Type B pancreatic cell (in vitro differentiated cells): ENCODE results near the gene SNTG2. TPM values are rescaled to one million over a fixed set of nuclear protein-coding genes. Genes with fewer than 3 reads are reported as not detected.

Source experiments
- DNase-seq: peaks from one replicate; pipeline ENCODE4 v3.0.0; 2021; ENCODE audit warnings: mixed read lengths; ENCODE audit not compliant: unreplicated experiment; ENCODE audit errors: extremely low spot score
- H3K27ac Mint-ChIP-seq: 2 replicates; pipeline ENCODE4 v1.8.0; 2021; ENCODE audit warnings: mild to moderate bottlenecking, mixed read lengths
- H3K27me3 Mint-ChIP-seq: 2 replicates; pipeline ENCODE4 v1.8.0; 2021; ENCODE audit warnings: mixed read lengths
- H3K36me3 Mint-ChIP-seq: 2 replicates; pipeline ENCODE4 v1.8.0; 2021; ENCODE audit warnings: mixed read lengths
- H3K4me1 Mint-ChIP-seq: one replicate; pipeline ENCODE4 v1.8.0; 2021; ENCODE audit warnings: mixed read lengths; ENCODE audit not compliant: unreplicated experiment
- H3K4me3 Mint-ChIP-seq: 2 replicates; pipeline ENCODE4 v1.8.0; 2021; ENCODE audit warnings: mild to moderate bottlenecking, mixed read lengths
- H3K9me3 Mint-ChIP-seq: 2 replicates; pipeline ENCODE4 v1.8.0; 2021; ENCODE audit warnings: mixed read lengths
- total RNA-seq: library from RNA; stranded (reverse); gene quantifications from 2 replicates; pipeline ENCODE4 v1.2.1, GENCODE V29; 2021; ENCODE audit warnings: low replicate concordance
- TF ChIP-seq, protein P1 (sequence below): fragments of 200-600 bp; sonication (generic); conservative IDR thresholded peaks from 2 replicates; pipeline ENCODE4 v1.5.0; 2021; ENCODE audit warnings: antibody characterized with exemption, mild to moderate bottlenecking

The SNTG2 gene
- total RNA-seq, 1 donor from 2014 or later = 1.1 TPM

DNA sequence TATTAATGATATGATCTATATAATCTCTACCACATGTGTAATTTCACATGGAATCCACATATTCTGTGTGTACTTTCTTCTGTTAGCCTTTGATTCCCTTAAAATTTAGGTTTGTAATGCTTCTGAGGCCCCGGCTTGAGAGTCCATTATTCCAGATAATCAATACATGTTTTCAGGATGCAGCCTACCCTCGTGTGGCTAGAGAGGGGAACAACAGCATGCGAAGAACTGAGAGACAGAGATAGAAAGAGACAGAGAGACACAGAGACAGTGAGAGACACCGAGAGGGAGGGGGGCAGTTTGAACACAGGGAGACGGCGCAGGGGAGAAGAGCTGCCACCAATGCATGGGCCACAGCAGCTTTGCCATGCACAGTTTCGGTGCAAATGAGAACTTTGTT, 185.4 kb downstream of the SNTG2 start:
- no peak overlapping the region for H3K4me3 Mint-ChIP-seq
- no peak for DNase-seq
- peaks cover 33% of the 10 kb centered on the region for H3K4me1 Mint-ChIP-seq
- peaks cover 20% of the 10 kb centered on the region for H3K27me3 Mint-ChIP-seq
- no peaks in the 10 kb centered on the region for H3K9me3 Mint-ChIP-seq
- TF ChIP-seq, protein P1, sequence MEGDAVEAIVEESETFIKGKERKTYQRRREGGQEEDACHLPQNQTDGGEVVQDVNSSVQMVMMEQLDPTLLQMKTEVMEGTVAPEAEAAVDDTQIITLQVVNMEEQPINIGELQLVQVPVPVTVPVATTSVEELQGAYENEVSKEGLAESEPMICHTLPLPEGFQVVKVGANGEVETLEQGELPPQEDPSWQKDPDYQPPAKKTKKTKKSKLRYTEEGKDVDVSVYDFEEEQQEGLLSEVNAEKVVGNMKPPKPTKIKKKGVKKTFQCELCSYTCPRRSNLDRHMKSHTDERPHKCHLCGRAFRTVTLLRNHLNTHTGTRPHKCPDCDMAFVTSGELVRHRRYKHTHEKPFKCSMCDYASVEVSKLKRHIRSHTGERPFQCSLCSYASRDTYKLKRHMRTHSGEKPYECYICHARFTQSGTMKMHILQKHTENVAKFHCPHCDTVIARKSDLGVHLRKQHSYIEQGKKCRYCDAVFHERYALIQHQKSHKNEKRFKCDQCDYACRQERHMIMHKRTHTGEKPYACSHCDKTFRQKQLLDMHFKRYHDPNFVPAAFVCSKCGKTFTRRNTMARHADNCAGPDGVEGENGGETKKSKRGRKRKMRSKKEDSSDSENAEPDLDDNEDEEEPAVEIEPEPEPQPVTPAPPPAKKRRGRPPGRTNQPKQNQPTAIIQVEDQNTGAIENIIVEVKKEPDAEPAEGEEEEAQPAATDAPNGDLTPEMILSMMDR = peak; percentile 75
- H3K27ac Mint-ChIP-seq = no peak overlapping the region
- H3K36me3 Mint-ChIP-seq = no peaks in the 10 kb centered on the region

DNA sequence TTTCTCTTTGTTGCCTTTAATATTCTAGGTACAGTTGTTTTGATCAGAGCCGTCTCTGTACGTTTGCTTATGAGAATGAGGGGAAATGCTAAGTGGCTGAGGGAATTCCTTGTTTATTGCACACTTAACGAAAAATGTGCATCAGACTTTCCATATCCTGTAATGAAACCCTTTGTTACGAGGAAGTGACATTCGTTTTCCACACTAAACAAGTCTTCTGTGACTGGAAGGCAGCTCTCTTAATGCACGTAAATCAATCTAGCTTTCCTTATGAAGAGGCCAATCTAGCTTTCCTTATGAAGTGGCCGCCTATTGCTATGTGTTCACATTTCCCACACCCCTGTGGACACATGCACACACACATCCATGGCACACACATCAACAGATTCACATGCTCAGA, 186.2 kb downstream of the SNTG2 start:
- Mint-ChIP-seq H3K27ac (no peak overlapping the region), H3K4me3 (no peak overlapping the region), H3K36me3 (no peaks in the 10 kb centered on the region), H3K27me3 (peaks cover 18% of the 10 kb centered on the region), H3K4me1 (peaks cover 30% of the 10 kb centered on the region), H3K9me3 (no peaks in the 10 kb centered on the region)
- TF ChIP-seq, protein P1 = no peak
- no peak for DNase-seq

GRCh38 chr2:1137264-1137663, 186.6 kb downstream of the SNTG2 start:
- TF ChIP-seq, protein P1 = no peak
- Mint-ChIP-seq H3K27me3 (peaks cover 18% of the 10 kb centered on the region), H3K4me3 (no peak overlapping the region), H3K36me3 (no peaks in the 10 kb centered on the region), H3K27ac (no peak overlapping the region), H3K4me1 (peaks cover 30% of the 10 kb centered on the region), H3K9me3 (no peaks in the 10 kb centered on the region)
- no peak for DNase-seq

DNA sequence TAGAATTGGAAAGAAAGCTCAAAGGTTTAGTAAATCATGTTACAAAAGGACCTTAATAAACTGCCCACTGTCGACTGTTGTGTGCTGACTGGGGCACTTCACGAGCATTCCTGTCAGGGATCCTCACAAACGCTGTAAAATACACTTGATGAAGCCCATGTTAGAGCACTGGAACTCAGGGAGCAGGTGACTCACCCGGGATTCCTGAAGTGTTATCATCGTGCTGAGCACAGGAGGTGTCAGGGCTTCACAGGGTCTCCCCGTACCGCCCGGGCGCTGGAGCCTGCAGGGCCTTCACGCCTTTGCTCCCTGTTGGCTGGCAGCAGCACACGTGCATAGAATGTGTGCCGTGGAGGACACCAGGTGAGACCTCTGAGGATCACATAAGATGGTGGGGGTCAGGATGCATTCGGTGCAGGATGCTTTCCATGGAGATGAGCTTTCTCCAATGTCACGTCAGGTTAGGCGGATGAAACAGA, 187.3 kb downstream of the SNTG2 start:
- Mint-ChIP-seq H3K27ac (no peak overlapping the region), H3K36me3 (no peaks in the 10 kb centered on the region), H3K4me1 (peaks cover 25% of the 10 kb centered on the region), H3K4me3 (no peak overlapping the region), H3K9me3 (no peaks in the 10 kb centered on the region), H3K27me3 (peaks cover 18% of the 10 kb centered on the region)
- no peak for DNase-seq
- TF ChIP-seq, protein P1 = no peak

GRCh38 chr2:1140389-1141003, 189.8 kb downstream of the SNTG2 start:
- H3K36me3 Mint-ChIP-seq = no peaks in the 10 kb centered on the region
- no peak for DNase-seq
- TF ChIP-seq, protein P1 = peak; percentile 95

More at GRCh38 chr2:1140389-1141003, 189.8 kb downstream of the SNTG2 start:
- Mint-ChIP-seq H3K9me3 (peaks cover 7% of the 10 kb centered on the region), H3K4me3 (no peak overlapping the region), H3K4me1 (peaks cover 25% of the 10 kb centered on the region), H3K27me3 (peaks cover 18% of the 10 kb centered on the region), H3K27ac (no peak overlapping the region)
